T-helper 2 cell treated with Interferon-gamma antibody and Interleukin-4, amounts not matched to agents 100 ng/mL and 5 ng/mL, for 36 hours (primary cell): ENCODE measurements around the gene RNF19B. TPM values are rescaled to one million over a fixed set of nuclear protein-coding genes. Genes with fewer than 3 reads are reported as not detected.
"Not testable (repeated sequence)": the region's sequence is repeated elsewhere in the genome, so short reads cannot be mapped to it uniquely, and the experiment has no call there.

ENCODE experiments used
- intact Hi-C: fragments of 100-400 bp; cut with micrococcal nuclease; formaldehyde crosslinking; loops from one replicate; pipeline ENCODE4 v1.15.1; 2023
- total RNA-seq: library from RNA; stranded (reverse); gene quantifications from 2 replicates; pipeline ENCODE4 v1.2.3, GENCODE V29; 2022

RNF19B gene
- total RNA-seq, 1 donor from 2014 or later, result 27.1 TPM

GRCh38 chr1:32992489-32993323 is 28.1 kb upstream of the RNF19B start:
- intact Hi-C loops, result loop anchor here (1.0 kb wide), 1 partner anchor 11 kb away; no protein-coding TSS in a partner anchor

- intact Hi-C loops, result loop anchor here (1.0 kb wide), 1 partner anchor 11 kb away; no protein-coding TSS in a partner anchor
These were observed 27.3 kb upstream of the RNF19B start for GRCh38 chr1:32991819-32992488.

- intact Hi-C loops, result no loop called here
These were observed 26.8 kb upstream of the RNF19B start for GRCh38 chr1:32991386-32991785.

GRCh38 chr1:32990887-32991286 is 26.3 kb upstream of the RNF19B start:
- intact Hi-C loops, result no loop called here

GRCh38 chr1:32989160-32990050 is 24.8 kb upstream of the RNF19B start:
- intact Hi-C loops, result loop anchor here (10.0 kb wide), 1 partner anchor 335 kb away; the partner anchor contains the start of genes RBBP4 and ZBTB8OS

GRCh38 chr1:32988665-32989064 is 24.1 kb upstream of the RNF19B start:
- intact Hi-C loops, result loop anchor here (10.0 kb wide), 1 partner anchor 334 kb away; the partner anchor contains the start of genes RBBP4 and ZBTB8OS

GRCh38 chr1:32985226-32985625 is 20.6 kb upstream of the RNF19B start:
- intact Hi-C loops, result loop anchor here (10.0 kb wide), 1 partner anchor 330 kb away; the partner anchor contains the start of genes RBBP4 and ZBTB8OS

- intact Hi-C loops, result loop anchor here (5.0 to 10.0 kb wide), 2 partner anchors 53 to 330 kb away; partner anchors contain the start of genes AK2, RBBP4 and ZBTB8OS
These were observed 20.0 kb upstream of the RNF19B start for GRCh38 chr1:32984455-32985171.

GRCh38 chr1:32984090-32984454 is 19.5 kb upstream of the RNF19B start:
- intact Hi-C loops, result loop anchor here (5.0 to 10.0 kb wide), 2 partner anchors 53 to 329 kb away; partner anchors contain the start of genes AK2, RBBP4 and ZBTB8OS

GRCh38 chr1:32983020-32983419 is 18.4 kb upstream of the RNF19B start:
- intact Hi-C loops, result loop anchor here (5.0 to 10.0 kb wide), 2 partner anchors 54 to 328 kb away; partner anchors contain the start of genes AK2, RBBP4 and ZBTB8OS

GRCh38 chr1:32981003-32981901 is 16.6 kb upstream of the RNF19B start:
- intact Hi-C loops, result loop anchor here (1.0 to 10.0 kb wide), 4 partner anchors 11 to 326 kb away; partner anchors contain the start of genes AK2, RBBP4, RNF19B and ZBTB8OS

- intact Hi-C loops, result loop anchor here (5.0 to 10.0 kb wide), 2 partner anchors 57 to 325 kb away; partner anchors contain the start of genes AK2, RBBP4 and ZBTB8OS
These were observed 15.5 kb upstream of the RNF19B start for GRCh38 chr1:32980080-32980479.

- intact Hi-C loops, result no loop called here
These were observed 14.2 kb upstream of the RNF19B start for GRCh38 chr1:32978854-32979253.

- intact Hi-C loops, result no loop called here
These were observed 13.0 kb upstream of the RNF19B start for GRCh38 chr1:32977546-32978087.

- intact Hi-C loops, result not testable (repeated sequence)
These were observed 10.4 kb upstream of the RNF19B start for GRCh38 chr1:32975055-32975454.

- intact Hi-C loops, result not testable (repeated sequence)
These were observed 8.8 kb upstream of the RNF19B start for GRCh38 chr1:32973458-32973857.

- intact Hi-C loops, result no loop called here
These were observed 8.3 kb upstream of the RNF19B start for GRCh38 chr1:32972814-32973428.

GRCh38 chr1:32971576-32971975 is 7.0 kb upstream of the RNF19B start:
- intact Hi-C loops, result no loop called here
